PC-9 (cell line): ENCODE measurements around the gene CHPT1. TPM values are rescaled to one million over a fixed set of nuclear protein-coding genes. Genes with fewer than 3 reads are reported as not detected.

Source experiments
- BruUV-seq: library from RNA; stranded (reverse); fragments of 400-500 nt; replicated peaks from 2 replicates; lab custom pipeline; 2021; lab: Mats Ljungman, UMichigan
- CTCF ChIA-PET: fragments of 300-600 bp; sonication (Branson Sonifier 250); formaldehyde crosslinking; loops from one replicate; lab custom pipeline; 2022; ENCODE audit warnings: antibody characterized with exemption; lab: Charles Lee
- POLR2A ChIA-PET: fragments of 300-600 bp; sonication (Branson Sonifier 250); formaldehyde crosslinking; loops from one replicate; lab custom pipeline; 2022; ENCODE audit warnings: antibody characterized with exemption; ENCODE audit not compliant: unreplicated experiment; lab: Charles Lee
- DNase-seq, 2 experiments: peaks; one replicate each; pipeline versions ENCODE4 v3.0.0 to v3.0.0-alpha.2; 2015 to 2022; ENCODE audit warnings: mixed read lengths in 1 of 2
- H2AFZ ChIP-seq: fragments of 200-600 bp; sonication (generic); 2 replicates; pipeline ENCODE4 v1.8.1; 2017; ENCODE audit warnings: antibody characterized with exemption
- H3F3A ChIP-seq: fragments of 200-600 bp; sonication (generic); 2 replicates; pipeline ENCODE4 v1.8.1; 2017; ENCODE audit warnings: antibody characterized with exemption, mild to moderate bottlenecking, low read depth; ENCODE audit not compliant: insufficient read depth
- H3K27ac ChIP-seq: fragments of 200-600 bp; sonication (generic); 2 replicates; pipeline ENCODE4 v1.6.1; 2016; ENCODE audit warnings: mixed run types
- H3K27me3 ChIP-seq: fragments of 200-600 bp; sonication (generic); 2 replicates; pipeline ENCODE4 v1.6.1; 2016; ENCODE audit warnings: low read depth, mixed run types; ENCODE audit not compliant: insufficient read depth
- H3K36me3 ChIP-seq: fragments of 200-600 bp; sonication (generic); 2 replicates; pipeline ENCODE4 v1.6.1; 2016; ENCODE audit warnings: low read depth, mixed run types
- H3K4me1 ChIP-seq: fragments of 200-600 bp; sonication (generic); replicated peaks from 2 replicates; pipeline ENCODE4 v1.6.1; 2016; ENCODE audit warnings: mixed run types; ENCODE audit not compliant: insufficient read depth
- H3K4me2 ChIP-seq: fragments of 200-600 bp; sonication (generic); 2 replicates; pipeline ENCODE4 v1.6.1; 2017; ENCODE audit warnings: mixed run types
- H3K4me3 ChIP-seq: fragments of 200-600 bp; sonication (generic); 2 replicates; pipeline ENCODE4 v1.6.1; 2016; ENCODE audit warnings: mixed run types
- H3K79me2 ChIP-seq: fragments of 200-600 bp; sonication (generic); 2 replicates; pipeline ENCODE4 v1.6.1; 2017; ENCODE audit warnings: low read depth, mixed run types
- H3K9me2 ChIP-seq: fragments of 200-600 bp; sonication (generic); 2 replicates; pipeline ENCODE4 v1.8.1; 2017; ENCODE audit warnings: mild to moderate bottlenecking; ENCODE audit not compliant: insufficient read depth
- H3K9me3 ChIP-seq: fragments of 200-600 bp; sonication (generic); 2 replicates; pipeline ENCODE4 v1.8.1; 2016; ENCODE audit warnings: low read depth; ENCODE audit not compliant: insufficient read depth
- H4K20me1 ChIP-seq: fragments of 200-600 bp; sonication (generic); 2 replicates; pipeline ENCODE4 v1.8.1; 2017; ENCODE audit not compliant: insufficient read depth
- CTCF ChIP-seq: fragments of 200-600 bp; sonication (generic); conservative IDR thresholded peaks from 2 replicates; pipeline ENCODE4 v1.6.1; 2017; ENCODE audit warnings: mixed run types, antibody characterized with exemption, mild to moderate bottlenecking, moderate library complexity
- EZH2 ChIP-seq: fragments of 200-600 bp; sonication (generic); IDR thresholded peaks from 2 replicates; pipeline ENCODE4 v1.8.0; 2017; ENCODE audit warnings: antibody characterized with exemption, low read depth
- intact Hi-C: fragments of 100-400 bp; cut with micrococcal nuclease; formaldehyde crosslinking; loops from one replicate; pipeline ENCODE4 v1.10.0; 2022; ENCODE audit not compliant: unreplicated experiment
- total RNA-seq: library from RNA; stranded (reverse); gene quantifications from 2 replicates; pipeline ENCODE4 v1.2.3, GENCODE V29; 2021

CHPT1 gene
- total RNA-seq, 1 experiment from 2014 or later: 6.1 TPM

DNA sequence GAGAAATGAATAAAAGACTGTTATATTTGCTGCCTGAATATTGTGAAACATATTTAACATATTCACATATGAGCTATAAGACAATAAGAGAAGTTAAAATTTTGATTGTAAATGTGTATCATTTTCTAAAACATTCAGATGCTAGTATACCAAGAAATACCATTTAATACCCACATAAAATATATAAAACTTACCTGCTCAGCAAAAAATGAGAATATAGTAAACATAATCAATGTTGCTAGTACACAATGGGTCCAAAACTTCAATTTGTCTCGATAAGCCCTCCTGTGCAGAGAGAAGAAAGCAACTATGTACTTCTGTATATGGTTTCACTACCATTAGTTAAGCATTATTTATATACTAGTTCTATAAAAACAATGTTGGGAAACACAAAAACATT is 51.5 kb downstream of the CHPT1 start:
- BruUV-seq: no TSS peak
- Histone ChIP-seq H3K4me2 (no peak overlapping the region), H3K4me1 (no peaks in the 10 kb centered on the region), H2AFZ (no peak overlapping the region), H3K4me3 (no peak overlapping the region), H3K36me3 (no peaks in the 10 kb centered on the region), H3K9me3 (no peaks in the 10 kb centered on the region), H3K27ac (no peak overlapping the region), H3F3A (no peaks in the 10 kb centered on the region), H3K79me2 (no peaks in the 10 kb centered on the region), H3K27me3 (no peaks in the 10 kb centered on the region), H4K20me1 (no peaks in the 10 kb centered on the region), H3K9me2 (no peaks in the 10 kb centered on the region)
- TF ChIP-seq EZH2: no peak
- no peak for TF ChIP-seq CTCF
- ChIA-PET CTCF (no interaction called here), POLR2A (no interaction called here)
- no peak for DNase-seq
- intact Hi-C loops: no loop called here

DNA sequence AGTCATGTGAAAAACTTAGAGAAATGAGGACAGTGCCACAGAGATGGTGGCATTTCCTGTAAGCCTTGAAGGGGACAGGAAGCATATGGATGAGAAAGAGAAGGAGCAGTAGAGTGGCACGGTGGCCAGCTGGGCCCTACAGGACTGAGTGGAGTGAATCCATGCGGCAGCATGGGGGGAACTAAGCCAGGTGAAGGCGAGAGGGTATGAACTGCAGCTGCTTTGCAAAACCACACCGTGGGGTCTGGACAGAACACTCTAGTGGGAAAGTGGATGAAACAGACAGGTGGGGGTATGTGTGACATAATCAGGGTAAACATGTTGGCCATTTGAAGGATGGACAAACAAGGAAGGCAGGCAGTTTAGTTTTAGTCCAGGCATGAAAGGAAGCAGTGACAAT is 52.2 kb downstream of the CHPT1 start:
- H3K4me1 ChIP-seq: no peaks in the 10 kb centered on the region
- H4K20me1 ChIP-seq: no peaks in the 10 kb centered on the region
- no peak overlapping the region for H3K4me3 ChIP-seq
- H3F3A ChIP-seq: no peaks in the 10 kb centered on the region
- intact Hi-C loops: no loop called here
- no peaks in the 10 kb centered on the region for H3K36me3 ChIP-seq
- TF ChIP-seq EZH2 (no peak), CTCF (no peak)
- CTCF ChIA-PET: no interaction called here
- POLR2A ChIA-PET: no interaction called here
- no peaks in the 10 kb centered on the region for H3K27me3 ChIP-seq
- no peaks in the 10 kb centered on the region for H3K79me2 ChIP-seq
- no peak overlapping the region for H3K4me2 ChIP-seq
- DNase-seq: no peak
- H3K9me2 ChIP-seq: no peaks in the 10 kb centered on the region
- no peak overlapping the region for H3K27ac ChIP-seq
- H2AFZ ChIP-seq: no peak overlapping the region
- BruUV-seq: no TSS peak
- H3K9me3 ChIP-seq: no peaks in the 10 kb centered on the region

DNA sequence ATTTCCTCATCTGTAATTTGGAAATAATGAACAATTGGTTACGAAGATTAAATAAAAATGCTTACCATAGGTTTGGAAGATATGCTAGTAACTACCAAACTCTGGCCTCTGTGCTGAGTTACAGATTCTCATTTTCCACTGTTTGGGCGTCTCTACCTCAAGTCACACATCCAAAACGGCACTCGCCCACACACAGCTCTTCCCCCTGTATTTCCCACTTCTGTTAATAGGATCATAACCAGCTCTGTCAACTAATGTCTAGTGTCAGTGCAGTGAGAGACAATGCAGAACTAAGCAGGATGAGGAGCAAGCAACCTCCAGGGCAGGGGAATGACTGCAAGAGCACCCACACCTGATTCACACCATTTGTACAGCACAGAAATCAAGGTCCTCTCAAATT is 52.7 kb downstream of the CHPT1 start:
- intact Hi-C loops: no loop called here
- H3K36me3 ChIP-seq: no peaks in the 10 kb centered on the region
- no peaks in the 10 kb centered on the region for H3K9me2 ChIP-seq
- no peak overlapping the region for H3K4me2 ChIP-seq
- POLR2A ChIA-PET: no interaction called here
- CTCF ChIA-PET: no interaction called here
- no peak overlapping the region for H3K27ac ChIP-seq
- no peak overlapping the region for H2AFZ ChIP-seq
- TF ChIP-seq EZH2: no peak
- no peak for TF ChIP-seq CTCF
- H4K20me1 ChIP-seq: no peaks in the 10 kb centered on the region
- DNase-seq: no peak
- no peaks in the 10 kb centered on the region for H3K4me1 ChIP-seq
- H3K27me3 ChIP-seq: no peaks in the 10 kb centered on the region
- H3K4me3 ChIP-seq: no peak overlapping the region
- BruUV-seq: no TSS peak
- no peaks in the 10 kb centered on the region for H3K9me3 ChIP-seq
- H3F3A ChIP-seq: no peaks in the 10 kb centered on the region
- no peaks in the 10 kb centered on the region for H3K79me2 ChIP-seq
